ENCODE results near the gene TMEM130.

The TMEM130 gene

DNA sequence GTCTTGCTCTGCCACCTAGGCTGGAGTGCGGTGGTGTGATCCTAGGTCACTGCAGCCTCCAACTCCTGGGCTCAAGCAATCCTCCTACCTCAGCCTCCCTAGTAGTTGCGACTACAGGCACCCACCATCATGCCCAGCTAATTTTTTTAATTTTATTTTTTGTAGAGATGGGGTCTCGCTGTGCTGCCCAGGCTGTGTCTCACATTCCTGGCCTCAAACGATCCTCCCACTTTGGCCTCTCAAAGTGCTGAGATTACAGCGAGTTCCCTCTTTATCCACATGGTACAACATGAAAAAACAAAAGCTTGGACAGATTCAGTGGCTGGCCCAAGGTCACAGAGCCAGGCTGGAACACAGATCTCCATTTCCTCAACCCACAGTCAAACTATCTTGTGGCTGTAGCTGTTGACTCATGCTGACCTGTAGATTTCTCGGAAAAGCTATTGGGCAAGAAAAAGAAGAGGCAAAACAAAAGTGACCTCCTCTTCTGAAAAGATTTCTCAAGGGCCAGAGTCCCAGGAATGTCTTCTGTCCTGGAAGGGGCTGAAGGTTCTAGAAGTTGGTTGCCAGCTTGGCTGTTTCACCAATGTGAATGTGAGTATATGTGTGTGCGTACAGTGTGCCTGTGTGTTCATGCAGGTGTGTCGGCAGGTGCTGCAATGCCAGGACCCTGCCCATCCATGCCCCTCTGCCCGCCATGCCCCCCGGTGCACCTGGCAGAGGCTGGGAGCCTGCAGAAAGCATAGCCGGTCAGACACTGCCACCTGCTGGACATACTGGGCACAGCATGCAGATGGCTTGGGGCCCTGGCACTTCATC lies 28.4 kb downstream of the TMEM130 start:
- peak; percentile 62 for DNase-seq (ENCODE audit: low spot score)

DNA sequence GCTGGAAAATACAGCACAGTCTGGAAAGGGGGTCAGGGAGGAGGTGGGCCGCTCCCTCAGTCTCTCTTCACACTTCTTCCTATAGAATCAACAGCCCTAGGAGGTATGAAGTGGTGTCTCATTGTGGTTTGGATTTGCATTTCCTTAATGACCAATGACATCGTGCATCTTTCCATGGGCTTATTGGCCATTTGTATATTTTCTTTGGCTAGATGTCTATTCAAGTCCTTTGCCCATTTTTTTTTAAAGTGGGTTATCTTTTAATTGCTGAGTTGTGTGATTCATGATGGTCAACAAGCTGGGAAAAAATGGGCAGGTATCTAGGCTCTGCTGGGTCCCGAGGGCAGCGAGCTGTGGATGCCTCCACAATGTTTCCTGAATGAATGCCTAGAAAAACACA lies 29.1 kb downstream of the TMEM130 start:
- DNase-seq (ENCODE audit: low spot score), result no peak

DNA sequence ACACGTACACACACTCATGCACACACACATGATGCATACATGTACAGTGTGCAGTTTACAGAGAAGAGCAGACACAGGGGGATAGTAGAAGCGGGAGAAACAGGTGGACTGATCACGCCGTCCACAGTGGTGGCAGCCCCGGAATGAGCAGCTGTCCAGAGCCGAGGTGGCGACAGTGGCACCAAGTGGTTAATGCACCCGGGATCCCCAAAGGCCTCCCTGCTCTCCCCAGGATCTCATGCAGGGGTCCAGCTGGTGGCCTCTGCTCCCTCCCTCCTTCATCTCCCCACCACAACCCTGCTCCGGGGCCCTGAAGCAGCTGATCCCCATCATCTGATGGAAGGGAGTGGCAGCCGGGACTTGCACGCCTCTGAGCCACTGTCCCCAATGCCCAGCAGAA lies 29.7 kb downstream of the TMEM130 start:
- no peak for DNase-seq (ENCODE audit: low spot score)

DNA sequence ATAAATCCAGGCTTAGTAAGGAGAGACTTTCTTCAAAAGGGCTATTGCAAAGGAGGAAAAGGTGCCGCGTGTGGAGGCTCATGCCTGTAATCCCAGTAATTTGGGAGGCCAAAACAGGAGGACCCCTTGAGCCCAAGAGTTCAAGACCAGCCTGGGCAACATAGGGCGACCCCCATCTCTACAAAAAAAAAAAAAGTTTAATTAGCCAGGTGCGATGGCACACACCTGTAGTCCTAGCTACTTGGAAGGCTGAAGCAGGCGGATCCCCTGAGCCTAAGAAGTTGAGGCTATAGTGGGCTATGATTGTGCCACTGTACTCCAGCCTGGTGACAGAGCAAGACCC lies 32.2 kb downstream of the TMEM130 start:
- no peak for DNase-seq (ENCODE audit: low spot score)

DNA sequence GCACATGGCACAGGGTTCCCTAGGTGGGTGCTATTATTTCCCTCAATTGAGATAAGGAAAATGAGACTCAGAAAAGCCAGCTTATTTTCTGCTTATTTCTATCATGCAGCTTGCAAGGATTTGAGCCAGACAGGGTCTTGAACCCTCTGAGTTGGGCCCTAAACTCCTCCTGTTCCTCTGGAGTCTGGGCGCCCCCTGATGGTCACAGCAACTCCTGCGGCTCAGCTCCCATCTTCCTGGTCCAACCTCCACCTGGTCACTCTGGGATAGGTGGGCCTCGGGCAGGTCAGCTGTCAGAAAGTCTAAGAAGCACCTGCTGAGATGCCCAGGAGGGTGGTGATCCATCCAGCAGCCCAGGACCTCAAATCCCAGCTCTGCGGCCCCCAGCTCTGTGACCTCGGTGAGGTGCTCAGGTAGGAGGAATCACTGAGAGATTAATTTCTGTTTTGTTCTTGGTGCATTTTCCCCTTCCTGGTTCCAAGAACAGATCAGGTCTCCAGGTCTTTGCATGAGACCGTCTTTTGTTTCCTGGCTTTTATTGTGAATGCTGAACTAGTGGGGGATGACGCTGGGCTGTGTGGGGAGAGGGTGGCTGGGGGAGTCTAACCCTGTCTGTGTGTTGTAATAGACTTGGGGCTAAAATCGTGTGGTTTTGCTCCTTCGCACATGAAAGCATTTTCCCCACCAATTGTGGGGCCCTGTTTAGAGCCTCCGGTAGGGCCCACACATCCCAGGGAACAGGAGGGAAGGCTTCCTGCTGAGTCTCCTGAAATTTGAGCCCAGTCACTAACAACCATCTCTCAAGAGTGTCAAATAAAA lies 32.8 kb downstream of the TMEM130 start:
- no peak for DNase-seq (ENCODE audit: low spot score)

DNA sequence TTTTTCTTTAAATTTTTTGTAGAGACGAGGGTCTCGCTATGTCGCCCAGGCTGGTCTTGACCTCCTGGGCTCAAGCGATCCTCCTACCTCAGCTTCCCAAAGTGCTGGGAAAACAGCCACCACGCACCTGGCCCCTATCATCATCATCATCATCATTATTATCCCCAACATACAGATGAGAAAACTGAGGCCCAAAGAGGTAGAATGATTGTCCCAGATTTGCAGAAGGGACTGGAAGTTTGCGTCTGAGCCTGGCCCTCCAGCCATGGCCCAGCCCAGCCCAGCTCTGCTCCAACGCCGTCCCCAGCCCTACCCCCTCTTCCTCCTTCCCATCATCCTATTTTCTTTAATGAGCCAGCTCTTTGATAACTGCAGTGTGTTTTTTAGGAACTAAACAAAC lies 34.9 kb downstream of the TMEM130 start:
- no peak for DNase-seq (ENCODE audit: low spot score)

DNA sequence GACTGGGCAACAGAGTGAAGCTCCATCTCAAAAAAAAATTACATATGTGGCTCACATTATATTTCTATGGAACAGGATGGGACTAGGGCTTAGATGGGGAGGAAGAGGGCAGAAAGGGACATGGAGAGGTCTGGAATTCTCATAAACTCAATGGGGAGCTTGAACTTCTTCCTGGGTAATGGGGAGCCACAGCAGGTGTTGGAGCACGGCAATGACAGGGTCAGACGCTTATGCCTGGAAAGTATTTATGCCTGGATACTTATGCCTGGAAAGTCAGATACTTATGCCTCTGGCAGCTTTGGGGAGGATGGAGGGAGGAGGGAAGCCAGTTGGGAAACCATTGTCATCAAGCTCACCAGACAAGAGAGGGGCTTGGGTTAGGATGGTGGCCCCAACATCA lies 36.8 kb downstream of the TMEM130 start:
- DNase-seq (ENCODE audit: low spot score), result no peak

DNA sequence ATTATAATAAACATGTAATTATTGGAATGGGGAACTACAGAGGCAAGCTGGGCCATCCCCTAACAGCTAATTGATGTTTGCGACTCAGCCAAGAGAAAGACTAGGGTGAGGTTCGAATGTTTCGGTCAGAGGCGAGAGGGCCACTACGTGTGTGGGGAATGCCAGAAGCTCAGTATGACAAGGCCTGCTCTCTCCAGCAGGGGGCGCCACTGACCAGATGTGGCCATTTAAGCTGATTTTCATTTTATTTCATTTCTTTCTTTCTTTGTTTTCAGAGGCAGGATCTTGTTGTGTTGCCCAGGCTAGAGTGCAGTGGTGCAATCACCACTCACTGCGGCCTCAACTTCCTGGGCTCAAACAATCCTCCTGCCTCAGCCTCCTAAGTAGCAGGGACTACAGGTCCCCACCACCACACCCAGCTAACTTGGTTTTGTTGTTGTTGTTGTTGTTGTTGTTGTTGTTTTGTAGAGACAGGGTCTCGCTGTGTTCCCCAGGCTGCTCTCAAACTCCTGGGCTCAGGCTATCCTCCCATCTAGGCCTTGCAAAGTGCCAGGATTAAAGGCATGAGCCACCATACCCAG lies 38.1 kb downstream of the TMEM130 start:
- peak; percentile 6 for DNase-seq (ENCODE audit: low spot score)

DNA sequence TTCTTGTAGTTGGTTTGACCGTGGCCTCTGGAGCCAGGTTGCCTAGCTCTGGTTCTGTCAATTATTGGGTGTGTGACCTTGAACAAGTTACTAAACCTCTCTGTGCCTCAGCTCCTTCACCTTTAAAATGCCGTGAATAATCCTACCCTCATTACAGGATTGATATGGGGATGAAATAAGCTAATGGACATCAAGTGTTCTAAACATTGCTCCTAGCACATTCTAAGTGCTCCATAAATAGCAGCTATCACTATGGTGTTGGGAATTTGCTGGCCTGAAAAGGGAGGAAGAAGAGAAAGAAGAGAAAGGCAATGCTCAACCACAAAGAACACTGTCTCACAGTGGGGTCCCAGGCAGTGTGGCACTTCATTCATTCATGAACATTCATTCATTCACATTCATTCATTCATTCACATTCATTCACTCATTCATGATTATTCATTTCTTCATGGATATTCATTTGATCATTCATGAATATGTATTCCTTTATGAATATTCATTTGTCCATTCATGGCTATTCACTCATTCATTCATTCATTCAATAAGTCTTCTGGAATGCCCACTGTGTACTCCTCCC lies 38.8 kb downstream of the TMEM130 start:
- no peak for DNase-seq (ENCODE audit: low spot score)

DNA sequence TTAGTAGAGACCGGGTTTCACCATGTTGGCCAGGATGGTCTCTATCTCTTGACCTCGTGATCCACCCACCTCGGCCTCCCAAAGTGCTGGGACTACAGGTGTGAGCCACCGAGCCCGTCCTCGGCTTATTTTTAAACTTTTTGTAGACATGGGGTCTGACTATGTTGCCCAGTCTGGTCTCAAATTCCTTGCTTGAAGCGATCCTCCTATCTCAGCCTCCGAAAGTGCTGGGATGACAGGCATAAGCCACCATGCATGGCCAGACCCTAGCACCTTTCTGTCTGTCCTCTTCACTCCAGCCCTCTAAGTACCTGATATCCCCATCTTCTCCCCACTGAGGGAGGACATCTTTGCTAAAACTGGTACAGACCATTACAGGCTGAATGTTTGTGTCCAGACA lies 41.4 kb downstream of the TMEM130 start:
- no peak for DNase-seq (ENCODE audit: low spot score)

DNA sequence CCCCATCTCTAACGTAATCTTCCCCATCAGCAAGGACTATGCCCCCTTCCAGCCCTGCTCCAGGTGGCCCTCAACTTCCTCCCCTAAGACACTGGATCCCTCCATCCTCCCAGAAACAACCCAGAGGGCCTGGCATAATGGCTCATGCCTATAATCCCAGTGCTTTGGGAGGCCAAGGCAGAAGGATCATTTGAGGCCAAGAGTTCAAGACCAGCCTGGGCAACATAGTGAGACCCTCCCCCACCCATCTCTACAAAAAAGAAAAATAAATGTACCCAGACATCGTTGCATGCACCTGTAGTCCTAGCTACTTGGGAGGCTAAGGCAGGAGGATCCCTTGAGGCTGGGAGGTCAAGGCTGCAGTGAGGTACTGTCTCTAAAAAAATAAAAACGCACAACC lies 42.6 kb downstream of the TMEM130 start:
- DNase-seq (ENCODE audit: low spot score), result no peak

DNA sequence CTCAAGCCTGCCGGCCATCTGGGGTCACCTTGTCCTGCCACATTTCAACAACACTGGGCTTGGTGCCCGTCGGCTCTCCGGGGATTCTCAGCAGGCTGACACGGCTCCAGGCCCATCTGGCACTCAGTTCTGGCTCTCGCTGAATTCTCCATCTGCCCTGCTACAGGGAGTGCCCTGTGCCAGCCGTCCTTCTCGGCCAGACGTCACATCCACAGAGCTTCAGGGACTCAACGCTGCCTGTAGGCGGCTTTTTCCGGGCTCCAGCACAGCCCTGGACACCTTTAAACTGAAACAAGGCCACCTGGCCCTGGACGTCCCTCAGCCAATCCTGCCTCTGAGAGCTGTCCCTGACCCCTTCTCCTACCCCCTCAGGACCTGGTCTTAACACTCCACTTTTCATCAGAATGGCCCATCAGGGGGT lies 43.0 kb downstream of the TMEM130 start:
- DNase-seq (ENCODE audit: low spot score), result no peak

DNA sequence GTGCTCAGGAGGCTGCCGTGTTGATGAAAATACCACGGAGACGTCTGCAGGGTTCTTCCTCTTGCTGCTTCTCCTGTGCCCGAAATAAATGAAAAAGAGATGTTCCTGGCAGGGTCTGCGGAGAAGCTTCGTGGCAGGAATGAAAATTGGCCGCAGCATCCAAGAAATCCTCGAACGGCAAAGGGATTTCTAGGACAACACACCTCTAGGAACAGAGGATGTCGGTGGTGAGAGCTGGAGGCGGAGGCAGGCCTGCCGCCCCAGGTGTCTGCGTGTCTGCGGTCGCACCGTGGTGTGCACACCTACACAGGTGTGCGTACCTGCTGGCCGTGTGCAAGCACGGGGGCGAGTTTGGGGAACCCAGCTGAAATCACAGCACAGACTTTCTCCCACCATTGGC lies 43.4 kb downstream of the TMEM130 start:
- no peak for DNase-seq (ENCODE audit: low spot score)

DNA sequence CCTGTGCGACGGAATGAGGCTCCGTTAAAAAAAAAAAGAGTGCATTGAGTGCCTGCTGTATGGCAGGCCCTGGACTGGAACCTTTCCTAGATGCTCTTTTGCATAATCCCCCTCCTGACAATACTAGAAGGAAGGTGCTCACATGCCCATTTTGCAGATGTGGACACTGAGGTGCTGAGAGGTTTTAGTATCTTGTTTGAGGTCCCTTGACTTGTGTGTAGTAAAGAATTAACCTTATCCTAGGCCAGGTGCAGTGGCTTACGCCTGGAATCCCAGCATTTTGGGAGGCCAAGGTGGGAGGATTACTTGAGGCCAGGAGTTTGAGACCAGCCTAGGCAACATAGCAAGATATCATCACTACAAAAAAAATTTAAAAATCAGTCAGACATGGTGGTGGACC lies 46.6 kb downstream of the TMEM130 start:
- no peak for DNase-seq (ENCODE audit: low spot score)

DNA sequence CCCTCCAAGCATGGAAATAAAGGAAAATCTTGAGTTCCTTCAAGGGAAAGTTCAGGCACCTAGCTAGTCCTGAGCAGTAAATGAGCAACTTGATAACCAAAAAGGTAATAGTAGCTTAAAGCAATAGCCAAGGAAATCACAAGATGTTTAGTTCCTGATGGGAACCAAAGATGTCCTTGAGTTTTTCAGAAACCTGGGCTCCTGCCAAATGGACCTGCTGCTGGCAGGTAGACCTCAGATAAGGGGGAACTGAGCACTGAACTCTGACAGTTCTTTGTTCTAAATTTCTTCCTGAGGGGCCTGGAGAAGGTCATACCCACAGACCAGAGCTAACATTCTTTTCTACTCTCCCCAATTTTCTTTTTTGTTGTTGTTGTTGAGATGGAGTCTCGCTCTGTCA lies 48.5 kb downstream of the TMEM130 start:
- no peak for DNase-seq (ENCODE audit: low spot score)

DNA sequence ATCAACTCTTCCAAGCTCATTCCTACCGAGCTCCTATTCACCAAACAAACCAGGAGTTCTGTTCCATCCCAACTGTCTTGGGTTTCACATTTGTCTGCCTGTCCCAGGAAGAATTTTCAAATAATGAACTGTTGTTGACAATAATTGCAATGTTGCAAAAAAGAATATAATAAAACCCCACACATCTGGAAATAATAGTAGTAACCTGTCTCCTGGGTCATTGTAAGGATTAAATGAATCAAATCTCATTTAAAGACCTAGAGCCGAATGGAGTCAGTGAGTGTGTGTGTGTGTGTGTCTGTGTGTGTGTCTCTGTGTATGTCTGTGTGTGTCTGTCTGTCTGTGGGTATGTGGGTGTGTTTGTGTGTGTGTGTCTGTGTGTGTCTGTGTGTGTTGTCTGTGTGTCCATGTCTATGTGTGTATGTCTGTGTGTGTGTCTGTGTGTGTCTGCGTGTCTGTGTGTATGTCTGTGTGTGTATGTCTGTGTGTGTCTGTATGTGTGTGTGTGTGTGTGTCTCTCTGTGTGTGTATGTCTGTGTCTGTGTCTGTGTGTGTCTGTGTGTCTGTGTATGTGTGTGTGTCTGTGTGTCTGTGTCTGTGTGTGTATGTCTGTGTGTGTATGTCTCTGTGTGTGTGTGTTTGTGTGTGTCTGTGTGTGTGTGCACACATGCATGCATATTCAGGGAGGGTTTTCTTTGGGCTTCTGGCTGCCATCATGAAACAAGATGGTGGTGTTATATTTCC lies 52.7 kb downstream of the TMEM130 start:
- no peak for DNase-seq (ENCODE audit: low spot score)

DNA sequence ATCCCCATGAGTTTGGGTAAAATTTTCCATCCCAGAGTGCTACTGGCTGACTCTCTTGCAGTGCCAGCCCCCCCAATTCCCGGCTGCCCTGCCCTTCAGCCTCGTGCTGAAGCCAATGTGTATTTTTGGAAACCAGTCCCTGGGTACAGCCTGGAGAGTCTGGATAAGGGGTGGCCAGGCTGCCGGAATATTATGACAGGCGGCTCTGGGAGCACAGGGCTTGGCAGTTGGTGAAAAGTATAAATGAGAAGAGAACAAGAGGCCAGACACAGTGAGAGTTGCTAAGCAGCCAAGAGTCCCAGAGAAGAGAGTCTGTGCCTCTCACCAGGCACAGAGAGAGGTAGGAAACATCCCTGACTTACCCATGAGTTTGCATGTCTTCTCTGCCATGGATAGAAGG lies 53.6 kb downstream of the TMEM130 start:
- no peak for DNase-seq (ENCODE audit: low spot score)

DNA sequence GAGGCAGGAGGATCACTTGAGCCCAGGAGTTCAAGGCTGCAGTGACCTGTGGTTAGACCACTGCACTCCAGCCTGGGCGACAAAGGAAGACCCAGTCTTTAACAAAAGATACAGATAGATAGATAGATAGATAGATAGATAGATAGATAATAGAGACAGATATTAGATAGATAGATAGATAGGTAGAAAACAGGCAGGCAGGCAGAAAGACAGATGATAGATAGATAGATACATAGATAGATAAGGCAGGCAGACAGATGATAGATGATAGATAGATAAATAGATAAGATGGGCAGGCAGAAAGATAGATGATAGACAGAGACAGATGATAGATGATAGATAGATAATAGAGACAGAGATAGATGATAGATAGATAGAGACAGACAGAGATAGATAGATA lies 54.5 kb downstream of the TMEM130 start:
- DNase-seq (ENCODE audit: low spot score), result no peak

DNA sequence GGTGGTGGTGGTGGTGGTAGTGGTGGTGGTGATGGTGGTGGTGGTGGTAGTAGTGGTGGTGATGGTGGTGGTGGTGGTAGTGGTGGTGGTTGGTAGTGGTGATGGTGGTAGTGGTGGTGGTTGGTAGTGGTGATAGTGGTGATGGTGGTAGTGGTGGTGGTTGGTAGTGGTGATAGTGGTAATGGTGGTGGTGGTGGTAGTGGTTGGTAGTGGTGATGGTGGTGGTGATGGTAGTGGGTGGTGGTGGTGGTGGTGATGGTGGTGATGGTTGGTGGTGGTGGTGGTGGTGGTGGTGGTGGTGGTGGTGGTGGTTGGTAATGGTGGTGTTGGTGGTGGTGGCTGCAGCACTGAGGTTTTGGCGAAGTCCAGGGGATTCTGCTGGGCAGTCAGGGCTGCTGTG lies 58.5 kb downstream of the TMEM130 start:
- no peak for DNase-seq (ENCODE audit: low spot score)

DNA sequence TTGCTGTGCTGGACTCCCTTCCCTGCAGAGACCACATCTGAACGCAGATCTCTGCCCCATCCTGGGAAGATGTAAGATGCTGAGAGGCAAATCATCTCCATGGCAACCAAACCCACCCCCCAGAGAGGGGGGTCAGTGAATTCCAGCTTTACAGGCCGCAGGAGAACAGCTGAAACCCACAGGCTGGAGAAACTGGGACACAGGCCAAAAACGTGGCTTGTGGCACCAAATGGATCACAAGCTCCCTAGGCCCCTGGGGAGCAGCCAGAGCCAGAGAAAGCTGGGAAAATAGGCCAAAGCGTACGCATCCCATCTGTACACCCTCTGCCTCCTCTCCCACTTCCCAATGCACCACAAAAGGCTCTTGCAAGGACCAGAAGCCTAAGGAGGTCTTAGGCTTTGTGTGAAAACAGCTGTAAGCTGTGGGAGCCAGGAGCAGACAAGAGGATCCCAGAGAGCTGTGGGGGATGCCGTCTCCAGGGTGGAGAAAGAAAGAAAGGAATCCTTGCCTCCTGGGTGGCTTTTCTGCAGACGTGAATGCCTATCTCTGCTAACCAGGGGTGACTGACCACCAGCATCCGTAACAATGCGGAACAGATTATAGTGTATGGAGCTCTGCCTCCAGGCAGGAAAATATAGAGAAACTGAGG lies 59.5 kb downstream of the TMEM130 start:
- DNase-seq (ENCODE audit: low spot score), result no peak

DNA sequence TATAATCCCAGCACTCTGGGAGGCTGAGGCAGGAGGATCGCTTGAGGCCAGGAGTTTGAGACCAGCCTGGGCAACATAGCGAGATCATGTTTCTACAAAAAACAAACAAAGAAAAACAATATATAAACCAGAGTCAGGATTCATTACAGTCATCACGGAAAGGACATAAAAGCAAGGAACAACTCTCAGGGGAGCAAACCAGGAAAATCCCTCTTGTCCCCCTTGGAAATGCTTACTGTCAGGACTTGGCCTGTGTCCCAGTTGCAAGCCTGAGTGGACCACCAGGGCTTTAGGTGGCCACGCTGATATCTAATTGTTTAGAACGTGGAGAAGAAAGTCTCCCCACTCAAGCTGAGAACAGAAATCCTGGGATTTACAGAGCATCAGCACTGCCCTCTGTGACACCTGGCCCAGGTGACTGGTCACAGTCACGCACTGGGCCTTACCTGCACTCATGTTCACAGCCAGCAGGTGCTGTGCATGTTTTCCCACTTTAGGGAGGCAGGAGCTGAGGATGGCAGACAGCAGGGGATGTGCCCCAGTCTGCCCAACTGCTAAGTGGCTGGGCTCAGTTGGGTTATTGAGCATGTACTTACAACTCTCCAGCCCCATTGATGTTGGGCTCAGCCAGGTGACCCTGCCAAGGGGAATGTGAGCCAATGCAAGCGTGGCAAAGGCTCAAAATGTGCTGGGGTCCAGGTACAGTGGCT lies 60.9 kb downstream of the TMEM130 start:
- DNase-seq (ENCODE audit: low spot score), result no peak
